ENCODE results near the gene OTOG. TPM values are rescaled to one million over a fixed set of nuclear protein-coding genes. Genes with fewer than 3 reads are reported as not detected.
"Not testable (repeated sequence)": the region's sequence is repeated elsewhere in the genome, so short reads cannot be mapped to it uniquely, and the experiment has no call there.

OTOG gene
- total RNA-seq, 1 donor from 2014 or later, result not detected

DNA sequence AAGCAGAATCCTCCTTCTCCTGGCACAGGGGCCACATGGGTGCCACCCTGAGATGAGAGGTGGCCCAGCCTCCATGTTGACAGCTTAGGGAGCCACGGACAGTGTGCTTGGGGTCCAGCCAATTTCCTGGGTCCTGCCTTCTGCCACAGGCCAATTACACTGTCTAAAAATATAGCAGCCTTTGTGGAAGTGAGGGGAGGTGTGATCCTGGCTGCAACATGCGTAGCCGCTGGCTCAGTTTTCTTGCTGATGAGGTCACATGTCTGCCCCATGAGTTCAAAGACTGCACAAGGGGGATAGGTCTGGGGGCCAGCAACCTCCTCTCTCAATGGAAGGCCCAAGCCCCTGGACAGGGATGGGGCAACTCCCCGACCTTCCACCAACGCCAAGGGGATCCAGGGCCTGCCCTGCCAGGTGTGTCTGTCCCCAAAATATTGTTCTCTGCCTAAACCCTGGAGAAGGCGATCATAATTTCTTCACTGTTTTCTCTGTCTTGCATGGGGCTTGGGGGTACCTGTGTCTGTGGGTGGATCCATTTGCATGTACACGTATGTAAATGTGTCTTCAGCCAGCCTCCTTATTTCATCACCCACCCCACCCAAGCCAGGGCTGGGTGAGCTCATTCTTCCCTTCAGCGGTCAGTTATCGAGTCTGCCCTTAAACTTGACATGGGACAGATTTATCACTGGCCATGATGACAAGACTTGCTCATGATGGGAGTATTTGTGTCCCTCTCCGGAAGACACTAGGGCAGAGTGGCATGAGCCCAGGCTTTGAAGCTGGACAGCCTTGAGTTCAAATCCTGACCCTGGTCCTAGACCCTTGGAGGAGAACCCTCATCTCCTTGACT lies 59.4 kb downstream of the OTOG start:
- no peak for DNase-seq

- DNase-seq, result no peak
These were observed 60.0 kb downstream of the OTOG start for GRCh38 chr11:17607083-17607429.

DNA sequence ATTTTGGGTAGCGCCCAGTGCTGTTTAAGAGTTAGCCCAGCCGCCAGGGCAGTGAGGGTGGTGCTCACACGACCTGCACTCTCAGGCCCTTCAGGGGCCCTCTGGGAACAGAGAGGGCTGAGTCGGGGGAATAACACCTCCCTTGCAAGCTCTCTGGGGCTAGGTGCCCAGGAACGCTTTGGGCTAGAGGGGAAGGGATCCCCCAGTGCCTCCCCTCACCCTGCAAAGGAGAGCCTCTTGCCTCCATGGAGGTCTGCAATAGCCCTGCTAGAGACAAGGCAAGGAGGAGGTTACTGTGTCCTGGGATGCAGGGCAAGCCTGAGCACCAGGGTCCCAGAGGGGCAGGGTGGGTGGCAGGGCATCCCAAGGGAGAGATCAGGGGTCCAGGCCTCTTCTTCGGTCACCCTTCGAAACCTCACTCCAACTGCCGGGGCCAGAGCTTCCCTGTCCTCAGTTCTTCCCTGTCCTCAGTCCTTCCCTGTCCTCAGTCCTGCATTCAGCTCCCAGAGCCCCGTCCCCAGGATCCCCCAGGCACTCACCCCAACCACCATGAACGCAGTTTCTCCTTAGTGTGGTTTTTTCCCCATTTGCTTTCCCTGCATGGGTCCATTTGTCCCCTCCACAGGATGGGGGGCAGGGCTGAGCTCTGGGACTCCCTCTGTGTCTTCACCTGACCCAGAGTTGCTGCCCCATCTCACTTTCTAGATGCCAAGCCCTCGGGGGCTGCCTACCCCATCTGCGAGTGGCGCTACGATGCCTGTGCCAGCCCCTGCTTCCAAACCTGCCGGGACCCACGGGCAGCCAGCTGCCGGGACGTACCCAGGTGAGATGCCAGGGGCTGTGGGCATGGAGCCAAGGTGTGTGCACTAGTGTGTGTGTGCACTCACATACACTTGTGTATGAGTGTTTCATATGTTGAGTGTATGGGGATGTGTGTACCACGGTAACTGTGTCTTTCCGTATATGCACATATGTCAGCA lies 60.8 kb downstream of the OTOG start:
- DNase-seq, result no peak

- no peak for DNase-seq
These were observed 61.8 kb downstream of the OTOG start for GRCh38 chr11:17608821-17609220.

- DNase-seq, result no peak
These were observed 62.4 kb downstream of the OTOG start for GRCh38 chr11:17609291-17610084.

GRCh38 chr11:17610085-17610894 lies 63.2 kb downstream of the OTOG start:
- no peak for DNase-seq

DNA sequence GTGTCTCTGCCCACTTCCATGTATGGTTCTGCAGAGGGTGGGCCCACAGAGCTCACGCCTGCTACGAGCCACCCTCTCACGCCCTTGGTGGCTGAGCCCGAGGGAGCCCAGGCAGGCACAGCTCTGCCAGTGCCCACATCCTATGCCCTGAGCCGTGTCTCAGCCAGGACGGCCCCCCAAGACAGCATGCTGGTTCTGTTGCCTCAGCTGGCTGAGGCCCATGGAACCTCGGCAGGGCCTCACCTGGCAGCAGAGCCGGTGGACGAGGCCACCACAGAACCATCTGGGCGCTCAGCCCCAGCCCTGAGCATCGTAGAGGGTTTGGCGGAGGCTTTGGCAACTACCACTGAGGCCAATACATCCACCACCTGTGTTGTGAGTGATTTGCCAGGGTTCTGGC lies 64.0 kb downstream of the OTOG start:
- DNase-seq, result no peak

DNA sequence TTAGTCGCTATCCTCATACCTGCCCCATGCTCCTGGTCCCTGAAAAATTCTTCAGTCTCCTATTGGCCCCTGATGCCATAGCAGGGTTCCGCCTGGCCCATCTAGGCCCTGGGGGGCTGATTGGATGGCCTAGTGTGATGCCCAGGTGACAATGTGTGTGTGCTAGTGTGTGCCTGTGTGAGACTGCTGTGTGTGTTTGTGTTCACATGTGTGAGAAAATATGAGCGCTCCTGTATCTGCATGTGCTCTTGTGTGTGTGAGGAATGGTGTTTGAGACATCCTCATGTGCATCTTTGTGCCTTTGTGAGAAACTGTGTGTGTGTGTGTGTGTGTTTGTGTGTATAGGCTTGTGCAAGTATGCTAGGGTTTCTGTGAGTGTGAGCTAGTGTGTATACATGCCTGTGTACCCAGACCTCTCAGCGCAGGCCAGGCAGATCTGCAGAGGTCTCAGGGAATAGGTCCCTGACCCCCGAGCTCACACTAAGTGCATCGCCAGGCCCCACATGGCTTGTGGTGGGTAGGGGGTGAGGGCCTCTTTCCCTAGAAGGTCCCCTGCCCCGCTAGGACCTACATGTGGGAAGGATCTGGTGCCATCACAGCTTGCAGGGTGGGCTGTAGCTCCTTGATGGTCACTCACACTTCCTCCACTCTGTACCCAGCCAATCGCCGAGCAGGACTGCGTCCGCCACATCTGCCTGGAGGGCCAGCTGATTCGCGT lies 64.6 kb downstream of the OTOG start:
- no peak for DNase-seq

DNA sequence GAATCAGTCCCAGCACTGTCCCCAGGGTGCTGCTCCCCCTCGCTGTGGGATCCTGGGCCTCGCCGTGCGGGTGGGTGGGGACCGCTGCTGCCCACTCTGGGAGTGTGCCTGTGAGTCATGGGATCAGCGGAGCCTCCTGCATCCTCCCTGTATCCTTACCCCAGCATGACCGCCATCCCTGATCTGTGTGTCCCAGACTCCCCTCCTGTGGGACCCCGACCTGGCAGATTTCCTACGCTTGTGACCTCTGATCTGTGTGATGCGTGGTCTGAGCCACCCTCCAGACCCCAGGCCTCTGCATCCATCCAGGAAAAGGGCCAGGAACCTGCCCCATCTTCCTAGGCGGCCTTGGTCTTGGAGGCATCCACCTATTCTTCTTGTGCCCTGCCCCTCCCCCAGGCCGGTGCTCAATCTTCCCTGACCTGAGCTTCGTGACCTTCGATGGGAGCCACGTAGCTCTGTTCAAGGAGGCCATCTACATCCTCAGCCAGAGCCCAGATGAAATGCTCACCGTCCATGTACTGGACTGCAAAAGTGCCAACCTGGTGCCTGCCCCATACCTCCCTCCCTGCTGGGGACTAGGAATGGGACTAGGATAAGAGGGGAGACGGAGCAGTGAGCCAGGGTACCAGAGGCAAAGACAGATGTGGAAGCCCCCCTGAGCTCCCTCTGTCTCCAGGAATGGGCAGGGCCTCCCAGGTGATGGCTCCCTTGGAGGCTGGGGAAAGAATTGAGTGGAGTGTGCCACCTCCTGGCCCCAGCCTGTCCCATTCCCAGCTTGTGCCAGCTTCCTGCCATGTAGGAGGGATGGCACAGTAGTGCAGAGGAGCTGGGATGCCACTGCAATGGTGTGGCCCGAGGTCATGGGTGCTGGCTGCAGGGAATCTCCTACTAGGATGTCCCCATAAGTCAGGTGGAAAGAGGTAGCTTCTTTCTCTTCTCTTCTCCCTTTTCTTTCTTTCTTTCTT lies 65.4 kb downstream of the OTOG start:
- DNase-seq, result no peak

DNA sequence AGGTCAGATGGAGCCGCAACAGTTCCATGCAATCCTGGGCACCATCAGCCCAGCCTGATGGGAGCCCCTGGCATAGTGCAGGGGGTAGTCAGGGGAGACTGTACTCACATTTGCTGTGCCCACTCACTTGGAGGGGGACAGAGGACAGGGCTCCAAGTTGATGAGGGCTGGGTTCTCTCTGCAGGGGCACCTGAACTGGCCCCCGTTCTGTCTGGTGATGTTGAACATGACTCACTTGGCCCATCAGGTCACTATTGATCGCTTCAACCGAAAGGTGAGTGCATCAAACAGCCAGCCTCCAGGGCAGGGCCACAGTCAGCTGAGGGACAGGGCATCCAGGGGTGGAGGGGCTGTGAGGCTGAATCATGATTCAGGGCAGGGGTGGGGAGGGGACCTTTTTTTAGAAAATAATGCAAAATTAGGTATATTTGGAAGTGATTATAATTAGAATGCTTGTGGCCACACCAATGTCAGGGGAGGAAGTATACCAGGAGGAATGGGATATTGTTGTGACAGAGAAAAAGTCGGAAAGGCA lies 66.4 kb downstream of the OTOG start:
- DNase-seq, result no peak

DNA sequence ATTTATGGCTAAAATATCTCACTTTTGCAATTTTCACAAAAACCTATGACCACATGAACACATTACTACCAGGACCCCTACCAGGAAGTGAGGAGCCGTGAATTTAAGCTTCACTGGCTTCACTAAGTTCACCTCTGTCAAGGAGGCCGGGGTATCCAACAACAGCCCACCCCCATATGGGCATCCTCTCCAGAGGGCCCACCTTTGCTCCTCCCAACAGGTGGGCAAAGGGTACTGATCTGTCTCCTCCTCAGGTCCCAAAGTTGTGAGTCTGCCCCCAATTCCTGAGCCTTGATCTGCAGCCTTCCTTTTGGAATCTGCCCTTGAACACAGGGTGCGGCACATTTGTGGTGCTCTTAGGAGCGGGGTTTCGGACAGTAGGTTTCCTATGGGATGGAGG lies 66.9 kb downstream of the OTOG start:
- DNase-seq, result no peak

DNA sequence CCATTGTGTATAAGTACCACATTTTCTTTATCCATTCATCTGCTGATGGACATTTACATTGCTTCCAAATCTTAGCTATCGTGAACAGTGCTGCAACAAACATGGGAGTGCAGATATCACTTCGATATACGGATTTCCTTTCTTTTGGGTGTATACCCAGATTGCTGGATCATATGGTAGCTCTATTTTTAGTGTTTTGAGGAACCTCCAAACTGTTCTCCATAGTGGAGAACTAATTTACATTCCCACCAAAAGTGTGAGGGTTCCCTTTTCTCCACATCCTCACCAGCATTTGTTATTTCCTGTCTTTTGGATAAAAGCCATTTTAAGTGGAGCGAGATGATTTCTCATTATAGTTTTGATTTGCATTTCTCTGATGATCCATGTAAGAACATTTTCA lies 75.7 kb downstream of the OTOG start:
- not testable (repeated sequence) for DNase-seq

DNA sequence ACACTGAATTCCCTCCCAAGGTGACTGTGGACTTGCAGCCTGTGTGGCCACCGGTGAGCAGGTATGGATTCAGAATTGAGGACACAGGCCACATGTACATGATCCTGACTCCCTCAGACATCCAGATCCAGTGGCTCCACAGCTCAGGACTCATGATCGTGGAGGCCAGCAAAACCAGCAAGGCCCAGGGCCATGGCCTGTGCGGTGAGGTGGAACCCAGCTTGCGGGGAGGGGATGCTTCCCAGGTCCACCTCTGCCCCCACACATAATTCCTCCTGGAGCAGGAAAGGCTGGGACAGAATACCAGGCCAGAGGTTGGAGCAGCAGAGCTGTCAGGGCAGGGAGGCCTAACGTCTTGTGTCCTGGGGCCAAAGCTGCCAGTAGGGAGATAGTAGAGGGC lies 82.1 kb downstream of the OTOG start:
- DNase-seq, result no peak

DNA sequence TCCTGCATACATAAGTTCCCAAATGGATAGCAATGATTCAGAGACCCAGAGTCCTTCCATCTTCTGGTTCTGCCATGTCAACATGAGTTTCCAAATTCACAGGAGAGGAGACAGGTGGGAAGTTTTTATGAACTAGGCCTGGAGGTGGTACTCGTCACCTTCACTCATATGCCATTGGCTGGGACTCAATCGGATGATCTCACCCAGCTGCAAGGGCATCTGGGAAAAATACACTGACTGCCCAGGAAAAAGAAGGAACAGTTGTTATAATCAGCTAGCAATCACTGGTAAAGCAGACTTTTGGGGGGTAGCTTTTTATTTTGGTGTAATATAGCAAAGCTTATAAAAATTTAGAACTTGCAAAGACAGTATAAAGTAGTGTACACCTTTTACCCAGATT lies 83.9 kb downstream of the OTOG start:
- no peak for DNase-seq

DNA sequence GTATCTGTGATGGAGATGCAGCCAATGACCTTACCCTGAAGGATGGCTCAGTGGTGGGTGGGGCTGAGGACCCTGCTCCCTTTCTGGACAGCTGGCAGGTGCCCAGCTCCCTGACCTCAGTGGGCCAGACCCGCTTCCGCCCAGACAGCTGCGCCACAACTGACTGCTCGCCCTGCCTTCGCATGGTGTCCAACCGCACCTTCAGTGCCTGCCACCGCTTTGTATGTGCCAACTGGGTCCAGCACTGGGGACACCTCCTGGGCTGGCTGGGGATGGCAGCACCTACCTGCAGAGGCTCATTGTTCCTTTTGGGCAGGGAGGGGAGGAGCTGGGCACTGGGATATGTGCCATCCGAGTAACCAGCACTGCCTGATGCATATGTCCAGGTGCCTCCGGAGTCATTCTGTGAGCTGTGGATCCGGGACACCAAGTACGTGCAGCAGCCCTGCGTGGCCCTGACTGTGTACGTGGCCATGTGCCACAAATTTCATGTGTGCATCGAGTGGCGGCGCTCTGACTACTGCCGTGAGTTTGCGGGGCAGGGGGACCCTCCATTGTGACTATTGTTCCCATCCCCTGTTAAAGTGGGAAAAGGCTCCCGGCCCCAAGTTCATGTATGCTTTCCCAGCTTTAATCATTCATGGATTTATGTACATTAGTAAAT lies 84.8 kb downstream of the OTOG start:
- DNase-seq, result no peak

- no peak for DNase-seq
These were observed 86.4 kb downstream of the OTOG start for GRCh38 chr11:17633279-17633986.

GRCh38 chr11:17633987-17634775 lies 87.1 kb downstream of the OTOG start:
- DNase-seq, result no peak
